ENCODE results near the gene SFSWAP.
"Not testable (repeated sequence)": the region's sequence is repeated elsewhere in the genome, so short reads cannot be mapped to it uniquely, and the experiment has no call there.

Gene SFSWAP

DNA sequence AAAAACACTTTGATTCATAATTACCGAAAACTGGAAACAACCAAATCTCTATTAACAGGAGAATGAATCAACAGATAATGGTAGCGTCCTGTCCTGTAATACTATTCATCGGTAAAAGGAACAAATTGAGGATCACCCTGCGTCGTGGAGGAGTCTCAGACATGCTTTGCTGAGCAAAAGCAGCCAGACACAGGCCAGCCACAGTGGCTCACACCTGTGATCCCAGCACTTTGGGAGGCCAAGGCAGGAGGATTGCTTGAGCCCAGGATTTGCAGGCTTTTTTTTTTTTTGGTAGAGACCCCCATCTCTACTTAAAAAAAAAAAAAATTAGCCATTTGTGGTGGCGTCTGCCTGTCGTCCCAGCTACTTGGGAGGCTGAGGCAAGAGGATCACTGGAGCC lies 83.2 kb downstream of the SFSWAP start:
- no peak for DNase-seq

DNA sequence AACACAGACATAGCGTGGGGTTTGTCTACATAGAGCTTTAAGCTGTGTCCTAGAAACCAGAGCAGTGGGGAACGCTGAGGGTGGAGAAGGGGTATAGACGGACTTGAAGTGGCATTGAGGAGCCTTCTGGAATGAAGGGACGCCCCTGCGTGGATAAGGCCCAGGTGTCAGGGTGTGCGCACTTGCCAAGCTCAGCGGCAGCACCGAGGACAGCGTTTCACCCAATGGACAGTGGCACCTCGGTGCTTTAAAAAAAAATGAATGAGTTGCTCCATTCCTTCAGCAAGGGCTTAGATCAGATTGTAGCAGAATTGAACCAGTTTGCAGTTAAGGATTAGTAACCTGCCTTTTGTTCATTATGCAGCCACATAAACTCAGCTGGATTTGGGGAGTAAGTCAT lies 83.7 kb downstream of the SFSWAP start:
- DNase-seq, result no peak

DNA sequence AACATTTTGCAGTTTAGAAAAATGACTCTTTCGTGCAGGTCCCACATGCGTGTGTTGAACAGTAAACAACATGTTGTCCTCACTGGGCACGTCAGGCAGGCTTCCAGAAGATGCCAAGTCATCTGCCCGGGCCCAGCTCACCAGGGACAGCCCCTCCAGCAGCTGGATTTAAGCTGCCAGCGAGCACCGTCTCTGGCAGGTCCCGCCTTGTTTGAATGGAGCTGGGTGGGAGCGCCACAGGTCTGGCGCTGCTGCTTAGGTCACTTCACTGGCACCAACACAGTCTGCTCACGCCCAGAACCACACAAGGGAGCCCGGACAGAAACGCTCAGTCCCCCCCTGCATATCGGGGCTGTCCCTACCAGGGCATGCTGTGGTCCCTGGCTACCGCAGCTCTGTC lies 84.2 kb downstream of the SFSWAP start:
- DNase-seq, result no peak

DNA sequence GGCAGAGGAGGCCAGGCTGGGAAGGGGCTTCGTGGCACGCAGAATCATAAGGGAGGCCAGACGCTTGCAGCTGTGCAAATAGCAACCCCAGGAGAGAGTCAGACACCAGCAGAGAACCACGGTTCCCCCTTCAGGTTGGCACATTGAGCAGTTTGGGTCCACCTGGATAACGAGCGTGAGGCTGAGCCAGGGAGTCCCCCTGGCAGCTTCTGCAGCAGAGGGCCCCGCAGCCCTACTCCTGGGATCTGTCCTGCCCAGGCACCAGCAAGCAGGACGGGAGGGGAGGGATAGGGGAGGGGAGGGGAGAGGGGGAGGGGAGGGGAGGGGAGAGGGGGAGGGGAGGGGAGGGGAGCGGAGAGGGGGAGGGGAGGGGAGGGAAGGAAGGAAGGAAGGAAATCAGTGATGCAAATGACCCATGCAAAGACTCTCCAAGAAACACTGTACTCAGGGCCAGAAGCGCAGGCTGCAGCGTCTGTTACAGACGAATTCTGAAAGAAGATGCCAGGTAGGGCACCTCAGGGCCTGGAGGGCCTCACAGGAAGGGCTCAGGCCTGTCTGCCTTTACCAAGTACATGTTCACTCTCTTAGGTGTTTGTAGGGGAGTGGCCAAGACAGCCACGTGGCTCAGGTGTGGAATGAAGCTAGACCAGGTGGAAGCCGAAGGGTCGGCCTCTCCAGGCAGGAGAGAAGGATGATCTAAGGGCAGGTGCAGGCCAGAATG lies 85.0 kb downstream of the SFSWAP start:
- no peak for DNase-seq

DNA sequence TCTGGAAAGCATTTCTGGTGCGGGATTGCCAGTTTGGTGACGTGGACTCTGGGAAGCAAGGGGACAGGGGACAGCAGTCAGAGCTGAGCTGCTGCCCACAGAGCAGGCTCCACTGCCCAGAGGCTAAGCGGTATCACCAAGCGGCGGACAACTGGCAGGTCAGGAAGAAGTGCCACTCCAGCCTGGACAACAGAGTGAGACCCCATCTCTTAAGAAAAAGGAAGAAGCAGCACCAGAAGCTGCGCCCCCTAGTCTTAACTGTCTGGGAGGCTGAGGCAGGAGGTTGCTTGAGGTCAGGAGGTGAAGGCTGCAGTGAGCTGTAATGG lies 85.5 kb downstream of the SFSWAP start:
- DNase-seq, result no peak

DNA sequence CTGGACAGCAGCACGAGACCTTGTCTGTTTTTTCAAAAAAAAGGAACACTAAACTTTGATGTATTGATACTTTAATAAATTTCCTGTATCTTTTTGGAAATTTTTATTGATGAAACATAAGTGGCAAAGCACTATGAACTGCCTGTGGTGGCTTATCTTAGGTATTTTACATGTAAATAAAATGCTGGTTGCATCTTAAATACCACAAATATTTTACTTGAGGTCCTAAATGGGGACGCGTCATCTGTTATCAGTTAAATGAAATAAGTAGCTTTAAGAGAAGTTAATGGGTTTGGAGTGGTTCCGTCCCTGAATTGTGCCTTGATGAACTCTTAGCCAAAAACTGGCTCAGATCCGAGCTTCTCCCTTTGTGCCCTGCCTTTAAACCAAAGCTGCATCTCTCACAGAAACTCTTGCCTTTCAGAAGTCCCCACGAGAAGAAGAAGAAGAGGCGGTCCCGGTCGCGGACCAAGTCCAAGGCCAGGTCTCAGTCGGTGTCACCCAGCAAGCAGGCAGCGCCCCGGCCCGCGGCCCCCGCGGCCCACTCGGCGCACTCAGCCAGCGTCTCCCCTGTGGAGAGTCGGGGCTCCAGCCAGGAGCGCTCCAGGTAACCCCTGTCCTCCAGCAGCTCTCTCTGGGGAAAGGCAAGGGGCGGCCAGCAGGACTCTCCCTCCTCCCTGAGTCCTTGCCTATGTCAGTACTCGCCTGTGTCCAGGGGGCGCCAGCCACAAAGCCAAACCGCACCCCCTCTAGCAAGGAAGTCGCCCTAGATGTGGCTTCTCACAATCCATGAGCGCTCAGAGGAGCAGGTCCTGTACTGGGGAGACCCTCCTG lies 86.1 kb downstream of the SFSWAP start:
- no peak for DNase-seq

DNA sequence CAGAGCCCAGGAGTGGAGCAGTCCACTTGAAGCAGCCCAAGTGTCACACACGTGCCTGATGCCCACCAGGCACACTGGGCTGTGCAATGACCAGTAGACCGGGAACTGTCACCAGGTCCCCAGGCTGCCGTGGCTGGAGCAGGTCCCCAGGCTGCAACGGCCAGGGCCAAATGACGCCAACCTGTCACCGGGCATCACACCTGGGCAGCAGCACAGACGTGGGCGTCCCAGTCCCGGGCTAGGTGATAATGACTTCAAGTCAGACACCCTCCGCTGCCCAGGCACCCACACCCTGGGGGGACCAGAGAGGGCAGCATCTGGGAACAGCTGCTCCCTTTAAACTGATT lies 86.7 kb downstream of the SFSWAP start:
- DNase-seq, result no peak

DNA sequence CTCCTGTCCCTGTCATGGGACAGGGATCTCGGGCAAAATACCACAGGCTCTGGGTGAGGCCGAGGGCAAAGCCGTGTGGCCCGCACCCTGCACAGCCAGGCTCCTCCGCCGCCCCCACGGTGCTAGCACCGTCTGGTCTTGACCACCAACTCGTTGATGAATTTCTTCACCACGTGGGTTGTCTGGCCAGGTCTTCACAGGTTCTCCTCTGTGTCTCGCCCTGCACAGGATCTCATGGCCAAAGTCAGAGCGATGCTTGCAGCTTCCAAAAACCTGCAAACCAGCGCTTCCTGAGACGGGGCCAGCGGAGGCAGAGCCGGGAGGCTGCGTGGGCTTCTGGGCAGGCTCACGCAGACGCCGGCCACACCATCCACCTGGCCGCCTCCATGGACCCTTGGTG lies 88.3 kb downstream of the SFSWAP start:
- no peak for DNase-seq

DNA sequence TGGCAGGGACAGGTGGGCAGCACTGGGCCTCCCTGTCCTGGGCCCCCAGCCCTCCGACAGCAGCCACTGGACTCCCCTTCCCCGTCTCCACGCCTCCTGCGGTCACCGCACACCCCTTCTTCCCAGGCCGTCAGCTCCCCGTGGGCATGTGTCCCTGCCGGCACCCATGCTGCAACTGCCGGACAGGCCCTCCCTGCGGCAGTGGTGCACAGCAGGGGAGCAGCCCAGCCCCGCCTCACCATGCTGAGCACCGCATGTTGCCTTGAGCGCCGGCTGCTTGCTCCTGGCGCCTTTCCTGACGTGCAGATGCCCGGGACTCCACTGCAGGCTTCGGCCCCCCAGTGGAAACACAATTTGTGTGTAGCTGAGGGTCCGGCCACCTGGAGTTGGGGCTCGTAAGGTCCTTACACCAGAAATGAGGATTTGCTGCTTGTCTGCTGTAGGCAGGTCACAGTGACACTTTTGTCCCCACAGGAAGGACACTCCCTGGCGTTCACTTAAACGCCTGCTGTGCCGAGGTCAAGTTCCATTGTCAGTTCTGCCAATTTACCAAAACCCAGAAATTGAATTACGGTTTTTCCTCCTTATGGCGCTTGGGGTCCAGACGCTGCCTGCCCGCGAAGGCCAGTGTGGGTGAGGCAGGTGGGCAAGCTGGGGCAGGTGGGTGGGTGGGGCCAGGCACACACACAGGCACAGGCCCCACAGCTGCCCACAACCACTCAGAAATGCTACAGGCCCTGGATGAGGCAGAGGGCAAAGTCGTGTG lies 89.1 kb downstream of the SFSWAP start:
- no peak for DNase-seq

DNA sequence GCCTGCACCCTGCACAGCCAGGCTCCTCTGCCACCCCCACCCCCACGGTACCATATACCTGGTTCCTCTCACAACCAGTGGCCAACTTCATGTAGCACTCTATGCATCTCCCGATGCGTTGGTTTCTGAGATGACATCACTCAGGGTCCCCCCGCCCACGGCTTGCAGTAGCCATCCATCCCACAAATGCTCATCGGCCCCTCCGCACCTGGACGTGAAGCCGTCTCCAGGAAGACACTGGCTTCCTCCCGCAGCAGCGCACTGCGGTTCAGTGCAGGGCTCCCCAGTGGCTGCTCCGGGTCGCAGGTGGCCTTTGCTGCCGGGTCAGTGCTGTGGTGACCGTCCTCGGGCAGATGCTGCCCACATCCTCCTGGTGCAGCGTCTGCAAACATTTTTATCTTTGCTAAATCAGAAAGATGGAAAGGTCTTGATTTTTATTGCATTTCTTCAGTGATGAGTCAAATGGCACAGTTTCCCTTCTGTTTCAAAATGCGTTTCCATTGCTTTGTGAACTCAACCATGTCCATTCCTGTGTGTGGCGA lies 89.8 kb downstream of the SFSWAP start:
- no peak for DNase-seq

DNA sequence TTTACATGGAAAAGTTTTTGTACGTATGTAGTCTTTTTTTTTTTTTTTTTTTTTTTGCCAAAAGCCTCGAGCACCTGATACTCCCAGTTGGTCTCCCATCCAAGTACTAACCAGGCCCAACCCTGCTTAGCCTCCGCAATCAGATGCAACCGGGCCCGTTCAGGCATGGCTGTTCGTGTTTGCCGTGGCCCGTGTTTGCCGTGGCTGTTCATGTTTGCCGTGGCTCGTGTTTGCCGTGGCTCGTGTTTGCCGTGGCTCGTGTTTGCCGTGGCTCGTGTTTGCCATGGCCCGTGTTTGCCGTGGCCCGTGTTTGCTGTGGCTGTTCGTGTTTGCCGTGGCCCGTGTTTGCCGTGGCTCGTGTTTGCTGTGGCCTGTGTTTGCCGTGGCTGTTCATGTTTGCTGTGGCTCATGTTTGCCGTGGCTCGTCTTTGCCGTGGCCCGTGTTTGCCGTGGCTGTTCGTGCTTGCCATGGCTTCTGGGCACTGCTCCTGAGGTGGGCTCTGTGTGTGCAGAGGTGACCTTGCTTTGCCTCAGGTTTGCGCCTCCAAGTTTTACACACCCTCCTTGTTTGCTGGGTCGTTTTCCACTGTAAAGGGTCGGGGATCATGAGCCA lies 90.5 kb downstream of the SFSWAP start:
- no peak for DNase-seq

DNA sequence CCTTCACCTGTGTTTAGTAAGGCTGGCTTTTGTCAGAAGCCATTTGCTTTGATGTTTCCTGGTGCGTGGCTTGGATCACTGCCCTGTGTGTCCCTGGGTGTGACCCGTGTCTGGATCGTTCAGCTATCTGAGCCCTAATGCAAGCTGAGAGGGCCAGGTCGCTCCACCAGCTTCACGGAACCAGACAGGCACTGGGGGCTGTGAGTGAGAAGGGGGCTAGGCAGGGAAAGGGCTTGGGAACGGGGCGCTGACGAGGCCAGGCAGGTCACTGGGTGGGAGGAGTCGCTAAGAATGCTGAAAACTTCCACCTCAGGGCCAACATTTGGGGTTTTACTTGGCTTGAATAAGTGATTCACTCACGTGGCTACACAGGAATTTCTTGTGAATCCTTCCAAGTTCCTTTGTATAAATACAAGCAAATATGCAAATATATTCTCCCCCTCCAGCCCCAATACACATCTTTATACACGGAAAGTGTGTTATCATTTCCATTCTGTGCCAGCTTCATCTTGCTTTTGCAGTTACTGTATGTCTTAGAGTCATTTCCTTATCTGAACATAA lies 93.2 kb downstream of the SFSWAP start:
- DNase-seq, result no peak

DNA sequence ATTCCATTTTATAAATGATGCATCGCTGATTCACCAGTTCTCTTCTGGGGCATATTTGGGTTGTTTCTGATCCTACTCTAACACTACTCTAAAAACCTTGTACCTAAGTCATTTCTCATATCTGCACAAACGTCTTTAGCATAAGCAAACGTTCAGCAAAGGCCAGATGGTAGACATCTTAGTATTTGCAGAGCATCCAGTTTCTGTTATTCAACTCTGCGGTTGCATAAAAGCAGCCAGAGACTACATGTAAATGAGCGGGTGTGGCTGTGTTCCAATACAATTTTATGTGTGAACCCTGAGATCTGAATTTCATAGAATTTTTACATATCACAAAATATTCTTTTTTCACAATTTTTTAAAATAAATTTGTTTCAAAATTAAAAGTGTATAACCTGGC lies 94.5 kb downstream of the SFSWAP start:
- no peak for DNase-seq

DNA sequence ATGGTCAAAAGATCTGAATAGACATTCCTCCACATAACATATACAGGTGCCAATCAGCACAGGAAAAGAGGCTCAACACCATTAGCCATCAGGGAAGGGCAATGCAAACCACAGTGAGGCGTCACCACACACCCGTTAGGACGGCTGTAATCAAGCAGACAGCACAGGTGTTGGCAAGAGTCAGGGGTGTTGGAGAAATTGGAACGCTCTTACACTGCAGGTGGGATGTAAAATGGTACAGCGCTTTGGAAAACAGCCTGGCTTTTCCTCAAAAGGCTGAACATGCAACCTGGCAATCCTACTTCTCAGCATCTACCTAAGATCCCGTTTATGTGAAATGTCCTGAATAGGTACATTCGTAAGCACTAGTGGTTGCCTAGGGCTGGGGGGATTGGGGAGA lies 95.8 kb downstream of the SFSWAP start:
- no peak for DNase-seq

DNA sequence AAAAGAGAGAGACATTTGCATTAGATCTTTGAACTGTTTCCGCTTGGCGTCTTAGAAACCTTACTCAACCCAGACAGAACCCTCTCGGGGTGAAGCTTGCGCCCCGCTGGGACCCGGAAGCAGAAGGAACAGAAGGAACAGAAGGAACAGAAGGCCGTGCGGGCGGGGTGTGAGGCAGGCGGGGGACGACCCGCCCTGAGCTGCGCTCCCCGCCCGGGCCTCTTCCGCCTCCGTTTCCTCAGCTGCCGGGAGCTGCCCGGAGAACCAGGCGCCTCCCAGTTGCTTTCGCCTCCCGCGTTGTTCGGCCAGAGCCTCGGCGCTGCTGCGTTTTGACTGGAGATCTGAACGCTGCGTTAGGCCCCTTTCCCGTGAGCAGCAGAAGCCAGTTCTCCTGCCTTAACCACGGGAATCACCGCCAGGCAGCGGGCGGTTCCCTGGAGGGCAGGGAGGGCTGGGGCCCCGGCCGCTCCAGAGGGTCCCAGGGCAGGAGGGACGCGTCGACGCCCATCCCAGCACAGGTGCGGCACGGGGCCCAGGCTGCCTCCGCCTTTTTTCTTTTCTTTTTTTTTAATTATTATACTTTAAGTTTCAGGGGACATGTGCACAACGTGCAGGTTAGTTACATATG lies 98.0 kb downstream of the SFSWAP start:
- DNase-seq, result peak; percentile 67

DNA sequence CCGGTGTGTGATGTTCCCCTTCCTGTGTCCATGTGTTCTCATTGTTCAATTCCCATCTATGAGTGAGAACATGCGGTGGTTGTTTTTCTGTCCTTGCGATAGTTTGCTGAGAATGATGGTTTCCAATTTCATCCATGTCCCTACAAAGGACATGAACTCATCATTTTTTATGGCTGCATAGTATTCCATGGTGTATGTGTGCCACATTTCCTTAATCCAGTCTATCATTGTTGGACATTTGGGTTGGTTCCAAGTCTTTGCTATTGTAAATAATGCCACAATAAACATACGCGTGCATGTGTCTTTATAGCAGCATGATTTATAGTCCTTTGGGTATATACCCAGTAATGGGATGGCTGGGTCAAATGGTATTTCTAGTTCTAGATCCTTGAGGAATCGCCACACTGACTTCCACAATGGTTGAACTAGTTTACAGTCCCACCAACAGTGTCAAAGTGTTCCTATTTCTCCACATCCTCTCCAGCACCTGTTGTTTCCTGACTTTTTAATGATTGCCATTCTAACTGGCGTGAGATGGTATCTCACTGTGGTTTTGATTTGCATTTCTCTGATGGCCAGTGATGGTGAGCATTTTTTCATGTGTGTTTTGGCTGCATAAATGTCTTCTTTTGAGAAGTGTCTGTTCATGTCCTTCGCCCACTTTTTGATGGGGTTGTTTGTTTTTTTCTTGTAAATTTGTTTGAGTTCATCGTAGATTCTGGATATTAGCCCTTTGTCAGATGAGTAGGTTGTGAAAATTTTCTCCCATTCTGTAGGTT lies 98.8 kb downstream of the SFSWAP start:
- DNase-seq, result not testable (repeated sequence)

DNA sequence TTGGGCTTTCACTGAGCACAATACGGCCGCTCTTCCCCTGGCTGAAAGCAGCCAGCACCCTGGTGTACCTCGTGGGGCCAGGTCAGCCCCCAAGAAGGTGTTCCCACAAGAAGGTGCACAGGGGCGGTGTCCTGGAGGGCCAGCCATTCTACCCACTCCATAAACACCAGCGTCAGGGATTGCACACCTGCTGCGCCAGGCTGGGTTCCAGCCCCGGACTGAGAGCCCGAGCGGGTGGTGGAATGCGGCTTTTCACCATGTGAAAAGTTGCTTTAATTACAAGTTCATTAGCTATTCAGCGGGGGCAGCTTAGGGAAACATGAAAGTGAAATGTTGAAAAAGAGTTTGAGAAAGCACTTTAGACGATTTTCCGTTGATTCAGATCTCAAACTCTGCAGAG lies 99.8 kb downstream of the SFSWAP start:
- no peak for DNase-seq

DNA sequence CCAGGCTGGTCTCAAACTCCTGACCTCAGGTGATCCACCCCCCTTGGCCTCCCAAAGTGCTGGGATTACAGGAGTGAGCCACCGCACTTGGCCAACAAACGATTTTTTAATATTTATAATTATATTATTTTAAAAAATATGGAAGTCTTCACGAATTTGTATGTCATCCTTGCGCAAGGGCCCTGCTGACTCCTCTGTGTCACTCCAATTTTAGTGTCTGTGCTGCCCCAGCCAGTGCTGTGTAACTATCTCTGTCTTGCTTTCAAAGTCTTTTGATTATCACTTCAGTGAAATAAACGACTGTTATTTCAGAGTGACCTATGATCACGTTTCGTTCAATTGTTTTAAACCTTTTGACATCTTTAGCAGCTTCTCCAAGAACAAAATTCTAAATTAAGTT lies 104.2 kb downstream of the SFSWAP start:
- no peak for DNase-seq

DNA sequence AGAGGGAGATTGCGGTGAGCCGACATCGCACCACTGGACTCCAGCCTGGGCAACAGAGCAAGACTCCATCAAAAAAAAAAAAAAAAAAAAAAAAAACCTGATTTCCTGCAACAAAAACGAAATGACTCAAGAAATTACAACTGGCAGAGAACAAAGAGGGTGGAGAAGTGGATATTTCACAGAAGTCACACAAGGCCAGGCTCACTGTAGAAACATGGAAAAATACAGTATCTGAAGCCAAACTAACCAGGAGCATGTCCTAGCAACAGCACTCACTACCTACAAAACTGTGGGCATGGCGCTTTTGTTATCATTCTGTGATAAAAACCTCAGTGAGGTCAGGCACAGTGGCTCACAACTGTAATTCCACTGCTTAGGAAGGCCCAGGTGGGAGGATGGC lies 105.6 kb downstream of the SFSWAP start:
- DNase-seq, result no peak

DNA sequence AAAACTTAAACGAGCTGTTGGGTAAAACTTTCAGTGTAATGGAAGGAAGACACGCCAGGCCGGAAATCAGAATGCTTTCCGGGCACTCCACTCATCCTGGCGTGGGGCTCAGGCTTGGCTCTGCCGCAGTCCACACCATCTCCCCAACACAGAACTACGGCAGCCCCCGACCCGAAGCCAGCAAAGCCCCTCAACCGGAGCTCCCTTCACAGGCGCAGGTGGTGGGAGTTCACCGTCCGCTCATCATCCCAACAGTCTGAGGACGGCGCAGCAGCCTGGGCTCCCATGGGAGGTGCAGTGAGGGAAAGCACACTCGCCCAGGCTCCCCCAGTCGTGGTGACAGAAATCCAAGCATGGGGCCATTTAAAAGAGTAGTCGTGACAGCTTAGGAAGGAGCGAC lies 106.4 kb downstream of the SFSWAP start:
- no peak for DNase-seq

DNA sequence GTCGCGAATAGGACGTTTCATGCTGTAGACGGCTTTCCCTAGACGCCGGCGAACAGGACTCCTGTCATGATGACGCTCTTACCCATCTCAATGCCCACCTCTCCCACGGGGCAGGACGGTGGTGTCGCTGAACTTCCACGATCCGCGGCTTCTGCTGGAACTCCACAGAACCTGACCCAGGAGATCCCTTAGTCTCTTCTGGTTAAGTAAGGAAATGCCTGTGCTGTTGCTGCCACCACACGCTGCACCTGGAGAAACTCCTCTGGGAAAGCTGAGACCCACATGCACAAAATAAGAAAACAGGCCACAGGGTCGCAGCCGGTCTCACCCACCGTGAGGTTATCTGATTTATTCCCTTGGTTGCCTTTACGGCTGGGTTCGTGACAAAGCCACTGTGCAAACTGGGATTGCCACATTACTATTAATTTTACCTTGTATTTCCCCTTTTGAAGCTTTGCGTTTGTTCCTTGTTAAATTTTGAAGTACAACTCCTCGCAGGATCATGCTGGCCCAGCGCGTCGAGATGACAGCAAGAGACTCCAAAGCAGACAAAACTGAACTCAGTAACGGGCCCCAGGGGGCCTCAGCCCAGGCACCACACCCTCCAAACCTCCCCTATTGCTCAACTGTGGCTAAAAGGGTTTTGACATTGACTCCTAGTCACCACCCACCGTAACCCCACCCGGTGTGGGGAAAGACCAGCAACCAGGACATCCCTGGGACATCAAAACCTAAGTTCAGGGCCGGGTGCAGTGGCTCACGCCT lies 108.1 kb downstream of the SFSWAP start:
- DNase-seq, result no peak

All from activated CD4-positive, alpha-beta T cell treated with anti-CD3 and anti-CD28 coated beads, Interleukin-2, Interleukin-6, amounts not matched to agents 100 ng/mL and 50 ng/mL, durations not matched to agents 16 hours and 8 hours (primary cell).